Renal cortical epithelial cell (primary cell): ENCODE measurements around the gene MAST4. TPM values are rescaled to one million over a fixed set of nuclear protein-coding genes. Genes with fewer than 3 reads are reported as not detected.

Experiments used
- DNase-seq: peaks from one replicate; pipeline ENCODE4 v3.0.0-alpha.2; 2011; ENCODE audit warnings: low read depth
- total RNA-seq: library from RNA; depleted of rRNA; stranded (reverse); fragments of >200 nt; gene quantifications from 2 replicates; pipeline ENCODE4 v1.2.3, GENCODE V29; 2014

The MAST4 gene
- total RNA-seq, 1 donor from 2014 or later = 8.7 TPM

- peak; percentile 96 for DNase-seq
These were observed 393.1 kb downstream of the MAST4 start for GRCh38 chr5:66989286-66989685.

GRCh38 chr5:66989781-66990180 is 393.6 kb downstream of the MAST4 start:
- DNase-seq = no peak

- no peak for DNase-seq
These were observed 395.6 kb downstream of the MAST4 start for GRCh38 chr5:66991746-66992145.

- no peak for DNase-seq
These were observed 396.4 kb downstream of the MAST4 start for GRCh38 chr5:66992547-66992946.

- peak; percentile 71 for DNase-seq
These were observed 397.3 kb downstream of the MAST4 start for GRCh38 chr5:66993448-66993847.

GRCh38 chr5:66993882-66994281 is 397.7 kb downstream of the MAST4 start:
- no peak for DNase-seq

GRCh38 chr5:66994790-66995189 is 398.6 kb downstream of the MAST4 start:
- no peak for DNase-seq

GRCh38 chr5:67000794-67001475 is 404.7 kb downstream of the MAST4 start:
- no peak for DNase-seq

GRCh38 chr5:67002832-67003684 is 406.9 kb downstream of the MAST4 start:
- DNase-seq = no peak

GRCh38 chr5:67003685-67003934 is 407.4 kb downstream of the MAST4 start:
- DNase-seq = no peak

- DNase-seq = peak; percentile 79
These were observed 407.9 kb downstream of the MAST4 start for GRCh38 chr5:67003935-67004729.

- no peak for DNase-seq
These were observed 408.6 kb downstream of the MAST4 start for GRCh38 chr5:67004730-67005350.

GRCh38 chr5:67005737-67006499 is 409.7 kb downstream of the MAST4 start:
- no peak for DNase-seq

GRCh38 chr5:67006500-67006848 is 410.3 kb downstream of the MAST4 start:
- no peak for DNase-seq

- no peak for DNase-seq
These were observed 412.8 kb downstream of the MAST4 start for GRCh38 chr5:67009028-67009427.

- peak; percentile 79 for DNase-seq
These were observed 414.7 kb downstream of the MAST4 start for GRCh38 chr5:67010684-67011409.

- DNase-seq = no peak
These were observed 415.2 kb downstream of the MAST4 start for GRCh38 chr5:67011422-67011821.

- peak; percentile 72 for DNase-seq
These were observed 416.0 kb downstream of the MAST4 start for GRCh38 chr5:67012171-67012570.

- no peak for DNase-seq
These were observed 417.5 kb downstream of the MAST4 start for GRCh38 chr5:67013719-67014118.

GRCh38 chr5:67014191-67014590 is 418.0 kb downstream of the MAST4 start:
- DNase-seq = no peak

- no peak for DNase-seq
These were observed 418.8 kb downstream of the MAST4 start for GRCh38 chr5:67014957-67015400.
